NT2/D1 (cell line): Measurements from ENCODE around the gene STARD6.
"Not testable (repeated sequence)": the region's sequence is repeated elsewhere in the genome, so short reads cannot be mapped to it uniquely, and the experiment has no call there.

Source experiments
- DNase-seq: peaks from one replicate; pipeline ENCODE4 v3.0.0-alpha.2; 2011; ENCODE audit warnings: low read depth, low spot score
- H3K27me3 ChIP-seq: 2 replicates; pipeline ENCODE4 v1.6.0; 2011; ENCODE audit warnings: mild to moderate bottlenecking; ENCODE audit not compliant: insufficient read length, insufficient read depth
- H3K36me3 ChIP-seq: 2 replicates; pipeline ENCODE4 v1.6.1; 2011; ENCODE audit warnings: mild to moderate bottlenecking, low read length, mixed read lengths; ENCODE audit not compliant: insufficient read depth, insufficient read length
- H3K4me1 ChIP-seq: 2 replicates; pipeline ENCODE4 v1.5.1; 2011; ENCODE audit not compliant: insufficient read depth, insufficient read length
- H3K4me3 ChIP-seq: 2 replicates; pipeline ENCODE4 v1.5.1; 2011; ENCODE audit warnings: low read depth; ENCODE audit not compliant: insufficient read length
- H3K9ac ChIP-seq: 2 replicates; pipeline ENCODE4 v1.6.0; 2011; ENCODE audit warnings: low read depth; ENCODE audit not compliant: insufficient read length
- H3K9me3 ChIP-seq: 2 replicates; pipeline ENCODE4 v1.5.1; 2011; ENCODE audit warnings: mild to moderate bottlenecking, low read length; ENCODE audit not compliant: insufficient read depth
- SUZ12 ChIP-seq: IDR thresholded peaks from 2 replicates; pipeline ENCODE4 v1.6.1; 2011; ENCODE audit not compliant: insufficient read length, insufficient read depth; ENCODE audit errors: extremely low read depth
- YY1 ChIP-seq: IDR thresholded peaks from 2 replicates; pipeline ENCODE4 v1.6.1; 2011; ENCODE audit not compliant: insufficient read length, insufficient read depth
- ZNF274 ChIP-seq: IDR thresholded peaks from 2 replicates; pipeline ENCODE4 v1.6.1; 2011; ENCODE audit warnings: mild to moderate bottlenecking, low read depth, low read length

Gene STARD6

GRCh38 chr18:54388203-54389142 is 30.8 kb upstream of the STARD6 start:
- no peaks in the 10 kb centered on the region for H3K4me1 ChIP-seq
- no peaks in the 10 kb centered on the region for H3K9me3 ChIP-seq
- no peak overlapping the region for H3K4me3 ChIP-seq
- no peak overlapping the region for H3K9ac ChIP-seq
- DNase-seq: peak; percentile 66
- TF ChIP-seq SUZ12: no peak
- no peak for TF ChIP-seq YY1
- no peak for TF ChIP-seq ZNF274
- no peaks in the 10 kb centered on the region for H3K27me3 ChIP-seq
- no peaks in the 10 kb centered on the region for H3K36me3 ChIP-seq

GRCh38 chr18:54387631-54388030 is 30.0 kb upstream of the STARD6 start:
- TF ChIP-seq SUZ12 (no peak), YY1 (no peak), ZNF274 (no peak)
- Histone ChIP-seq H3K27me3 (no peaks in the 10 kb centered on the region), H3K9ac (no peak overlapping the region)

GRCh38 chr18:54386800-54387495 is 29.3 kb upstream of the STARD6 start:
- H3K9me3 ChIP-seq, H3K4me1 ChIP-seq, H3K9ac ChIP-seq, H3K36me3 ChIP-seq, H3K4me3 ChIP-seq, H3K27me3 ChIP-seq, DNase-seq: not testable (repeated sequence)

More at GRCh38 chr18:54387631-54388030, 30.0 kb upstream of the STARD6 start:
- no peak overlapping the region for H3K4me3 ChIP-seq
- no peaks in the 10 kb centered on the region for H3K9me3 ChIP-seq
- H3K4me1 ChIP-seq: no peaks in the 10 kb centered on the region
- DNase-seq: no peak
- no peaks in the 10 kb centered on the region for H3K36me3 ChIP-seq

- no peaks in the 10 kb centered on the region for H3K9me3 ChIP-seq
- H3K27me3 ChIP-seq: no peaks in the 10 kb centered on the region
- DNase-seq: no peak
- no peaks in the 10 kb centered on the region for H3K4me1 ChIP-seq
- H3K4me3 ChIP-seq: no peak overlapping the region
- no peak overlapping the region for H3K9ac ChIP-seq
- TF ChIP-seq ZNF274: no peak
- no peak for TF ChIP-seq SUZ12
- no peak for TF ChIP-seq YY1
- peaks cover 9% of the 10 kb centered on the region for H3K36me3 ChIP-seq
Measured at GRCh38 chr18:54386043-54386442, 28.4 kb upstream of the STARD6 start.

GRCh38 chr18:54382733-54383252 is 25.1 kb upstream of the STARD6 start:
- Histone ChIP-seq H3K36me3 (peaks cover 12% of the 10 kb centered on the region), H3K9ac (no peak overlapping the region), H3K9me3 (no peaks in the 10 kb centered on the region), H3K4me3 (no peak overlapping the region), H3K27me3 (no peaks in the 10 kb centered on the region), H3K4me1 (no peaks in the 10 kb centered on the region)
- no peak for TF ChIP-seq ZNF274
- no peak for TF ChIP-seq SUZ12
- TF ChIP-seq YY1: no peak
- DNase-seq: peak; percentile 1

- H3K9ac ChIP-seq: no peak overlapping the region
- no peaks in the 10 kb centered on the region for H3K9me3 ChIP-seq
- H3K4me1 ChIP-seq: no peaks in the 10 kb centered on the region
- no peak for DNase-seq
- H3K4me3 ChIP-seq: no peak overlapping the region
- H3K36me3 ChIP-seq: peaks cover 12% of the 10 kb centered on the region
- no peak for TF ChIP-seq ZNF274
- no peak for TF ChIP-seq SUZ12
- TF ChIP-seq YY1: no peak
- H3K27me3 ChIP-seq: no peaks in the 10 kb centered on the region
Measured at GRCh38 chr18:54382076-54382475, 24.4 kb upstream of the STARD6 start.

GRCh38 chr18:54381640-54382039 is 24.0 kb upstream of the STARD6 start:
- no peaks in the 10 kb centered on the region for H3K4me1 ChIP-seq
- no peak overlapping the region for H3K4me3 ChIP-seq
- no peaks in the 10 kb centered on the region for H3K27me3 ChIP-seq
- DNase-seq: no peak
- no peaks in the 10 kb centered on the region for H3K9me3 ChIP-seq
- peaks cover 12% of the 10 kb centered on the region for H3K36me3 ChIP-seq
- H3K9ac ChIP-seq: no peak overlapping the region
- TF ChIP-seq YY1 (no peak), SUZ12 (no peak), ZNF274 (no peak)
